ENCODE results near the gene SKAP1. TPM values are rescaled to one million over a fixed set of nuclear protein-coding genes. Genes with fewer than 3 reads are reported as not detected.

Gene SKAP1
- total RNA-seq, 1 donor from 2014 or later = not detected

DNA sequence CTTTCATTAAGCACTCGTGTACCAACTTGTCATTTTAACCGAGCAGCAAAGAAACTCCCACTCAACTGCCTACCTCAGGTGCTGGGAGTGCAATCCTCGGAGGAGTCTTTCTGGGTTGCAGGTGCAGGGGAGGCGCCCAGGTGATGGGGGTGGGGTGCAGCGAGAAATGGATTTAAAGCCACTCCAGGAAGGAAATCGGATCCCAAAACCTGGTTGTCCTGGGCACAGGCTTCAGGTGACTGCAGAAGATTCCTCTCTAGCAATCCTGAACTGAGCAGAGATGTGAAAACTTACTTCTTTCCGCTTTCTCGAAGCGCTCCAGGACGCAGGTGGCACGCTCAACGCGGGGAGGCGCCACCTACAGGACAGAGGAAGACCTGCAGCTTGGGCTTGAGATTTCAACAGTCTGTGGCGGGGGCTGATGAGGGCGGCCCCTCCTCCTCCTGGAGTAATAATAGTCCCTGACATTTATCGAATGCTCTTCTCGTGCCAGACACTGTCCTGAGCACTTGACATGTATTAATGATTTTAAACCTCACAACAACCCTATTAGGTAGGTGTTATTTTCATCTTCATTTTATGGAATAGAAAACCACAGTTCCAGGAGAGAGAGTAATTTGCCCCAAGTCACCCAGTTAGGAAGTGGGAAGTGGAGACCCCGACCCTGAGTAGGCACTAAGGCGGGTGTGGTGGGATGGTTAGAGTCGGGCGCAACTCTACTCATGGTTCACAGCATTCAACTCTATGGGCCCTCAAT, 27.2 kb upstream of the SKAP1 start:
- H3K9ac ChIP-seq (ENCODE audit: low read length) = no peak overlapping the region
- H3K4me2 ChIP-seq (ENCODE audit: low read length) = peak overlapping the region; percentile 69
- FAIRE-seq (no peak), DNase-seq (ENCODE audit: low read depth) (peak; percentile 14)
- H3K27ac Mint-ChIP-seq (ENCODE audit: unreplicated experiment) = no peak overlapping the region
- H3K27me3 Mint-ChIP-seq (ENCODE audit: low read depth, unreplicated experiment) = peaks cover 62% of the 10 kb centered on the region
- no peak overlapping the region for H2AFZ ChIP-seq (ENCODE audit: low read depth, low read length)
- H3K4me1 Mint-ChIP-seq (ENCODE audit: low read depth, unreplicated experiment) = peaks cover 5% of the 10 kb centered on the region
- peaks cover 7% of the 10 kb centered on the region for H3K27me3 ChIP-seq (ENCODE audit: insufficient read depth, low read length)
- no peak overlapping the region for H3K4me3 ChIP-seq (ENCODE audit: insufficient read depth, low read depth, low read length)
- H3K9me3 Mint-ChIP-seq (ENCODE audit: unreplicated experiment) = peaks cover 5% of the 10 kb centered on the region
- no peaks in the 10 kb centered on the region for H3K79me2 ChIP-seq (ENCODE audit: insufficient read depth, low read length)
- no peaks in the 10 kb centered on the region for H3K9me3 ChIP-seq (ENCODE audit: insufficient read depth, low read depth, low read length)
- H3K4me3 Mint-ChIP-seq (ENCODE audit: unreplicated experiment) = no peak overlapping the region
- no peaks in the 10 kb centered on the region for H3K36me3 ChIP-seq (ENCODE audit: insufficient read depth, low read length)
- H3K27ac ChIP-seq (ENCODE audit: low read depth, low read length) = no peak overlapping the region
- no peaks in the 10 kb centered on the region for H3K36me3 Mint-ChIP-seq (ENCODE audit: low read depth, unreplicated experiment)
- H3K4me1 ChIP-seq (ENCODE audit: insufficient read depth, low read length) = no peaks in the 10 kb centered on the region
- no peaks in the 10 kb centered on the region for H4K20me1 ChIP-seq (ENCODE audit: insufficient read depth, low read length)
- TF ChIP-seq EZH2 (IDR thresholded peaks at IDR 0.05; ENCODE audit: insufficient read depth, low read length) = no peak
- TF ChIP-seq, protein P1, sequence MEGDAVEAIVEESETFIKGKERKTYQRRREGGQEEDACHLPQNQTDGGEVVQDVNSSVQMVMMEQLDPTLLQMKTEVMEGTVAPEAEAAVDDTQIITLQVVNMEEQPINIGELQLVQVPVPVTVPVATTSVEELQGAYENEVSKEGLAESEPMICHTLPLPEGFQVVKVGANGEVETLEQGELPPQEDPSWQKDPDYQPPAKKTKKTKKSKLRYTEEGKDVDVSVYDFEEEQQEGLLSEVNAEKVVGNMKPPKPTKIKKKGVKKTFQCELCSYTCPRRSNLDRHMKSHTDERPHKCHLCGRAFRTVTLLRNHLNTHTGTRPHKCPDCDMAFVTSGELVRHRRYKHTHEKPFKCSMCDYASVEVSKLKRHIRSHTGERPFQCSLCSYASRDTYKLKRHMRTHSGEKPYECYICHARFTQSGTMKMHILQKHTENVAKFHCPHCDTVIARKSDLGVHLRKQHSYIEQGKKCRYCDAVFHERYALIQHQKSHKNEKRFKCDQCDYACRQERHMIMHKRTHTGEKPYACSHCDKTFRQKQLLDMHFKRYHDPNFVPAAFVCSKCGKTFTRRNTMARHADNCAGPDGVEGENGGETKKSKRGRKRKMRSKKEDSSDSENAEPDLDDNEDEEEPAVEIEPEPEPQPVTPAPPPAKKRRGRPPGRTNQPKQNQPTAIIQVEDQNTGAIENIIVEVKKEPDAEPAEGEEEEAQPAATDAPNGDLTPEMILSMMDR (IDR thresholded peaks at IDR 0.05; ENCODE audit: insufficient read depth, low read depth, low read length) = peak; percentile 89

DNA sequence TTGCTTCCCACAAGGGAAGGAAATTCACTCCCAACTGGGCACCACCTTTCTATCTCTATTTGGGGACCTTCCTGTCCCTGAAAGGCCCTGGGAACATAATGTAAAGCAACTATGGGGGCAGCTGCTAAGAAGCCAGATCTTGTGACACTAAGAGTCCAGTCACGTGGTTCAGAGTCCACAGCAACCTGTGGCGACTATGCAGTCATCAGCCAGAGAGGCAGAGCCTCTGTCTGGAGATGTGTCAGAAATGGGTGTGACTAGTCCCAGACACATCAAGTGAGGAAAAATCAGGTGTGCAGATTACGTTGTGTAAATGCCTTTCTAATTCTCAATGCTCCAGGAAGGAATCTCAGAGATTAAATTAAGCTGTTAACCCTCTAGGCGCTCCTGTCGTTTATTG, 26.6 kb upstream of the SKAP1 start:
- H2AFZ ChIP-seq (ENCODE audit: low read depth, low read length) = no peak overlapping the region
- no peaks in the 10 kb centered on the region for H3K36me3 Mint-ChIP-seq (ENCODE audit: low read depth, unreplicated experiment)
- no peaks in the 10 kb centered on the region for H4K20me1 ChIP-seq (ENCODE audit: insufficient read depth, low read length)
- H3K4me3 Mint-ChIP-seq (ENCODE audit: unreplicated experiment) = no peak overlapping the region
- peak overlapping the region; percentile 69 for H3K4me2 ChIP-seq (ENCODE audit: low read length)
- H3K27ac Mint-ChIP-seq (ENCODE audit: unreplicated experiment) = no peak overlapping the region
- no peak overlapping the region for H3K9ac ChIP-seq (ENCODE audit: low read length)
- DNase-seq (ENCODE audit: low read depth) (no peak), FAIRE-seq (no peak)
- no peaks in the 10 kb centered on the region for H3K9me3 ChIP-seq (ENCODE audit: insufficient read depth, low read depth, low read length)
- peaks cover 4% of the 10 kb centered on the region for H3K9me3 Mint-ChIP-seq (ENCODE audit: unreplicated experiment)
- H3K27me3 ChIP-seq (ENCODE audit: insufficient read depth, low read length) = peaks cover 9% of the 10 kb centered on the region
- no peak overlapping the region for H3K4me3 ChIP-seq (ENCODE audit: insufficient read depth, low read depth, low read length)
- no peak overlapping the region for H3K27ac ChIP-seq (ENCODE audit: low read depth, low read length)
- peaks cover 63% of the 10 kb centered on the region for H3K27me3 Mint-ChIP-seq (ENCODE audit: low read depth, unreplicated experiment)
- no peak for TF ChIP-seq EZH2 (IDR thresholded peaks at IDR 0.05; ENCODE audit: insufficient read depth, low read length)
- TF ChIP-seq, protein P1 (IDR thresholded peaks at IDR 0.05; ENCODE audit: insufficient read depth, low read depth, low read length) = no peak
- H3K4me1 ChIP-seq (ENCODE audit: insufficient read depth, low read length) = no peaks in the 10 kb centered on the region
- peaks cover 5% of the 10 kb centered on the region for H3K4me1 Mint-ChIP-seq (ENCODE audit: low read depth, unreplicated experiment)
- H3K79me2 ChIP-seq (ENCODE audit: insufficient read depth, low read length) = no peaks in the 10 kb centered on the region
- no peaks in the 10 kb centered on the region for H3K36me3 ChIP-seq (ENCODE audit: insufficient read depth, low read length)

DNA sequence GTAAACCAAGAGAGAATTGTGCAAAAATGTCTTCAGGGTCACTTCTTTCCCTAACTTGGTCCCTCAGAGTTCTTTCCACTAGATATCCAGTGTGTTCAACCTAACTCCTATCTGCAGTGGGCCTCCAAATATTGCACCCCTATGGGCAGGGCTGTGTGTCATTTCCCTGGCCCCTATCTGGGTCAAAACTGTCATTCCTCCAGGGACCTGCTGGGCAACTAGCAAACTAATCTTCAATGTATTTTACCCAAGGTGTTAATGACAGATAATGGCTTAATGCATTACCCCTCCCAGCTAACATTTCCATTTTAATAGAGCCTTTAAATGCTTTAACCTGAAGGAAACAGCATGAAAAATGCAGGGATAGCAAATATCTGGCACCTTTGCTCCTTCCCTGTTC, 25.8 kb upstream of the SKAP1 start:
- H3K27me3 Mint-ChIP-seq (ENCODE audit: low read depth, unreplicated experiment) = peaks cover 65% of the 10 kb centered on the region

More for the DNA sequence above, 25.8 kb upstream of the SKAP1 start:
- Histone ChIP-seq H4K20me1 (ENCODE audit: insufficient read depth, low read length) (no peaks in the 10 kb centered on the region), H3K9ac (ENCODE audit: low read length) (no peak overlapping the region), H3K4me2 (ENCODE audit: low read length) (no peak overlapping the region), H2AFZ (ENCODE audit: low read depth, low read length) (no peak overlapping the region), H3K36me3 (ENCODE audit: insufficient read depth, low read length) (no peaks in the 10 kb centered on the region), H3K27ac (ENCODE audit: low read depth, low read length) (no peak overlapping the region), H3K27me3 (ENCODE audit: insufficient read depth, low read length) (peaks cover 10% of the 10 kb centered on the region), H3K4me1 (ENCODE audit: insufficient read depth, low read length) (no peaks in the 10 kb centered on the region), H3K4me3 (ENCODE audit: insufficient read depth, low read depth, low read length) (no peak overlapping the region), H3K79me2 (ENCODE audit: insufficient read depth, low read length) (no peaks in the 10 kb centered on the region), H3K9me3 (ENCODE audit: insufficient read depth, low read depth, low read length) (no peaks in the 10 kb centered on the region)
- Mint-ChIP-seq H3K4me1 (ENCODE audit: low read depth, unreplicated experiment) (peaks cover 5% of the 10 kb centered on the region), H3K4me3 (ENCODE audit: unreplicated experiment) (no peak overlapping the region), H3K9me3 (ENCODE audit: unreplicated experiment) (peaks cover 4% of the 10 kb centered on the region), H3K36me3 (ENCODE audit: low read depth, unreplicated experiment) (no peaks in the 10 kb centered on the region), H3K27ac (ENCODE audit: unreplicated experiment) (no peak overlapping the region)
- TF ChIP-seq EZH2 (IDR thresholded peaks at IDR 0.05; ENCODE audit: insufficient read depth, low read length) = no peak
- TF ChIP-seq, protein P1 (IDR thresholded peaks at IDR 0.05; ENCODE audit: insufficient read depth, low read depth, low read length) = no peak
- DNase-seq (ENCODE audit: low read depth) (no peak), FAIRE-seq (no peak)
